SK-N-SH (cell line): ENCODE measurements around the gene RMDN3. TPM values are rescaled to one million over a fixed set of nuclear protein-coding genes. Genes with fewer than 3 reads are reported as not detected.

Experiments
- CTCF ChIA-PET: fragments of 300-600, 350-600 bp; formaldehyde crosslinking; extraction: SDS; loops from one replicate; lab custom pipeline; 2021; lab: Yijun Ruan, JAX
- POLR2A ChIA-PET: fragments of 350-600 bp; sonication (Branson Sonifier 250); formaldehyde crosslinking; extraction: SDS; loops from one replicate; lab custom pipeline; 2020; ENCODE audit warnings: antibody characterized with exemption, inconsistent platforms; lab: Yijun Ruan, JAX
- DNase-seq: peaks from one replicate; pipeline ENCODE4 v3.0.0; 2012
- H2AFZ ChIP-seq: fragments of 200-600 bp; sonication (generic); 2 replicates; pipeline ENCODE4 v1.8.1; 2016; ENCODE audit warnings: antibody characterized with exemption, mild to moderate bottlenecking, low read depth
- H3F3A ChIP-seq: fragments of 200-600 bp; sonication (generic); replicated peaks from 2 replicates; pipeline ENCODE3; 2016; ENCODE audit warnings: antibody characterized with exemption, mild to moderate bottlenecking; ENCODE audit not compliant: insufficient read depth
- H3K27ac ChIP-seq, 2 experiments: fragments of 200-500 bp in 1 of 2; fragments of 200-600 bp in 1 of 2; sonication (Bioruptor generic) in 1 of 2; sonication (generic), shearing (Covaris generic) in 1 of 2; 2 replicates each; pipeline versions ENCODE4 v1.5.1 to v1.6.1; 2014 to 2016; ENCODE audit warnings: low read depth in 2 of 2, inconsistent platforms in 1 of 2, low read length in 1 of 2, mild to moderate bottlenecking in 1 of 2, mixed read lengths in 1 of 2
- H3K27me3 ChIP-seq: fragments of 200-600 bp; sonication (generic), shearing (Covaris generic); 2 replicates; pipeline ENCODE4 v1.6.1; 2016; ENCODE audit warnings: mixed run types; ENCODE audit not compliant: insufficient read depth
- H3K36me3 ChIP-seq, 2 experiments: fragments of 200-500 bp in 1 of 2; fragments of 200-600 bp in 1 of 2; sonication (Bioruptor generic) in 1 of 2; sonication (generic) in 1 of 2; replicated peaks in 1 of 2; 2 replicates each; pipeline versions ENCODE3 to v1.5.1; 2014 to 2016; ENCODE audit warnings: low read length in 1 of 2, mild to moderate bottlenecking in 1 of 2; ENCODE audit not compliant: insufficient read depth in 2 of 2, control insufficient read depth in 1 of 2
- H3K4me1 ChIP-seq, 2 experiments: fragments of 200-500 bp in 1 of 2; fragments of 200-600 bp in 1 of 2; sonication (Bioruptor generic) in 1 of 2; sonication (generic), shearing (Covaris generic) in 1 of 2; 2 replicates each; pipeline versions ENCODE4 v1.5.1 to v1.6.1; 2014 to 2016; ENCODE audit warnings: low read depth in 1 of 2, low read length in 1 of 2, mixed run types in 1 of 2; ENCODE audit not compliant: insufficient read depth in 2 of 2, control insufficient read depth in 1 of 2
- H3K4me2 ChIP-seq: fragments of 200-600 bp; sonication (generic), shearing (Covaris generic); 2 replicates; pipeline ENCODE4 v1.6.1; 2017; ENCODE audit warnings: mixed run types
- H3K4me3 ChIP-seq, 2 experiments: fragments of 200-500 bp in 1 of 2; fragments of 200-600 bp in 1 of 2; sonication (Bioruptor generic) in 1 of 2; sonication (generic), shearing (Covaris generic) in 1 of 2; 2 replicates each; pipeline versions ENCODE4 v1.5.1 to v1.8.1; 2014 to 2016; ENCODE audit warnings: low read depth in 2 of 2, inconsistent platforms in 1 of 2, low read length in 1 of 2, mild to moderate bottlenecking in 1 of 2, mixed read lengths in 1 of 2, moderate library complexity in 1 of 2
- H3K79me2 ChIP-seq: fragments of 200-600 bp; sonication (generic); 2 replicates; pipeline ENCODE4 v1.8.1; 2017; ENCODE audit warnings: mild to moderate bottlenecking; ENCODE audit not compliant: insufficient read depth
- H3K9ac ChIP-seq: fragments of 200-600 bp; sonication (generic); 2 replicates; pipeline ENCODE4 v1.6.1; 2017; ENCODE audit warnings: mixed run types
- H3K9me2 ChIP-seq: fragments of 200-600 bp; sonication (generic); 2 replicates; pipeline ENCODE4 v1.6.1; 2017; ENCODE audit warnings: mixed run types
- H3K9me3 ChIP-seq: fragments of 200-600 bp; sonication (generic); 2 replicates; pipeline ENCODE4 v1.6.1; 2017; ENCODE audit warnings: mixed run types, mild to moderate bottlenecking, moderate library complexity
- H4K20me1 ChIP-seq: fragments of 200-600 bp; sonication (generic); 2 replicates; pipeline ENCODE4 v1.6.1; 2017; ENCODE audit warnings: mild to moderate bottlenecking, mixed run types; ENCODE audit not compliant: insufficient read depth
- CTCF ChIP-seq: fragments of 200-600 bp; sonication (generic); IDR thresholded peaks from 2 replicates; pipeline ENCODE4 v1.6.1; 2017; ENCODE audit warnings: antibody characterized with exemption, mild to moderate bottlenecking, moderate library complexity
- ELF1 ChIP-seq: IDR thresholded peaks from 2 replicates; pipeline ENCODE4 v1.4.0; 2012
- EP300 ChIP-seq, 2 experiments: IDR thresholded peaks; 2 replicates each; pipeline versions ENCODE4 v1.4.0 to v1.6.1; 2012; ENCODE audit warnings: borderline replicate concordance in 1 of 2, low read depth in 1 of 2, low read length in 1 of 2
- FOSL2 ChIP-seq: IDR thresholded peaks from 2 replicates; pipeline ENCODE4 v1.4.0; 2012; ENCODE audit warnings: low read depth, mild to moderate bottlenecking, moderate library complexity, borderline replicate concordance
- FOXJ3 ChIP-seq: sonication (generic); formaldehyde crosslinking; IDR thresholded peaks from 2 replicates; pipeline ENCODE4 v1.5.1; 2020; ENCODE audit warnings: mild to moderate bottlenecking, missing genetic modification reagents
- FOXM1 ChIP-seq: IDR thresholded peaks from 2 replicates; pipeline ENCODE4 v1.4.0; 2012; ENCODE audit warnings: low read depth, mild to moderate bottlenecking
- GABPA ChIP-seq: IDR thresholded peaks from 2 replicates; pipeline ENCODE4 v1.4.0; 2012; ENCODE audit warnings: low read depth, mild to moderate bottlenecking
- JUND ChIP-seq: IDR thresholded peaks from 2 replicates; pipeline ENCODE4 v1.4.0; 2012
- MXI1 ChIP-seq: IDR thresholded peaks from 2 replicates; pipeline ENCODE4 v1.6.1; 2012; ENCODE audit warnings: mild to moderate bottlenecking, low read depth, low read length, improper control_type of control experiment
- NFIC ChIP-seq: IDR thresholded peaks from 2 replicates; pipeline ENCODE4 v1.4.0; 2012; ENCODE audit warnings: borderline replicate concordance
- NRF1 ChIP-seq: IDR thresholded peaks from 2 replicates; pipeline ENCODE4 v1.6.1; 2012; ENCODE audit warnings: low read depth, mild to moderate bottlenecking, low read length
- POLR2AphosphoS5 ChIP-seq: IDR thresholded peaks from 2 replicates; pipeline ENCODE4 v1.6.1; 2012; ENCODE audit warnings: low read depth, low read length
- RAD21 ChIP-seq: IDR thresholded peaks from 2 replicates; pipeline ENCODE4 v1.6.1; 2012; ENCODE audit warnings: mild to moderate bottlenecking, low read length
- RCOR1 ChIP-seq: fragments of 150-350 bp; IDR thresholded peaks from 2 replicates; pipeline ENCODE4 v1.6.1; 2017; ENCODE audit warnings: antibody characterized with exemption, low read length
- SIN3A ChIP-seq: IDR thresholded peaks from 2 replicates; pipeline ENCODE4 v1.6.1; 2012; ENCODE audit warnings: low read depth, mild to moderate bottlenecking, low read length, moderate library complexity, borderline replicate concordance
- SMC3 ChIP-seq: IDR thresholded peaks from 2 replicates; pipeline ENCODE4 v1.6.1; 2012; ENCODE audit warnings: low read depth, low read length, improper control_type of control experiment
- TAF1 ChIP-seq: IDR thresholded peaks from 2 replicates; pipeline ENCODE4 v1.6.1; 2012; ENCODE audit warnings: low read depth, mild to moderate bottlenecking, low read length, moderate library complexity, borderline replicate concordance
- TEAD4 ChIP-seq: IDR thresholded peaks from 2 replicates; pipeline ENCODE4 v1.4.0; 2012; ENCODE audit warnings: mild to moderate bottlenecking, borderline replicate concordance; ENCODE audit not compliant: insufficient read depth
- YY1 ChIP-seq: IDR thresholded peaks from 2 replicates; pipeline ENCODE4 v1.4.0; 2012; ENCODE audit warnings: low read depth, mild to moderate bottlenecking
- WGBS: methylation state at CpG from one replicate; pipeline ENCODE4 v1.1.6; 2017; ENCODE audit warnings: low lambda C conversion rate; 5-methylcytosine and 5-hydroxymethylcytosine counted together
- polyA plus RNA-seq, 3 experiments: library from polyadenylated mRNA; depleted of rRNA; stranded (reverse); fragments of >200 nt; gene quantifications; 2 replicates each; pipeline ENCODE4 v1.2.3, GENCODE V29; 2012
- TF ChIP-seq, protein P1 (sequence below): fragments of 150-350 bp; IDR thresholded peaks from 2 replicates; pipeline ENCODE4 v1.6.1; 2017; ENCODE audit warnings: antibody characterized with exemption, low read length, low read depth, borderline replicate concordance
- TF ChIP-seq, protein P2 (sequence below): IDR thresholded peaks from 2 replicates; pipeline ENCODE4 v1.4.0; 2012; ENCODE audit warnings: low read depth
- TF ChIP-seq, protein P3 (sequence below): IDR thresholded peaks from 2 replicates; pipeline ENCODE4 v1.4.0; 2012; ENCODE audit warnings: low read depth, borderline replicate concordance

The RMDN3 gene
- polyA plus RNA-seq, 1 of the 3 experiments (the other 2 are of a cell fraction), result 33.0 TPM

DNA sequence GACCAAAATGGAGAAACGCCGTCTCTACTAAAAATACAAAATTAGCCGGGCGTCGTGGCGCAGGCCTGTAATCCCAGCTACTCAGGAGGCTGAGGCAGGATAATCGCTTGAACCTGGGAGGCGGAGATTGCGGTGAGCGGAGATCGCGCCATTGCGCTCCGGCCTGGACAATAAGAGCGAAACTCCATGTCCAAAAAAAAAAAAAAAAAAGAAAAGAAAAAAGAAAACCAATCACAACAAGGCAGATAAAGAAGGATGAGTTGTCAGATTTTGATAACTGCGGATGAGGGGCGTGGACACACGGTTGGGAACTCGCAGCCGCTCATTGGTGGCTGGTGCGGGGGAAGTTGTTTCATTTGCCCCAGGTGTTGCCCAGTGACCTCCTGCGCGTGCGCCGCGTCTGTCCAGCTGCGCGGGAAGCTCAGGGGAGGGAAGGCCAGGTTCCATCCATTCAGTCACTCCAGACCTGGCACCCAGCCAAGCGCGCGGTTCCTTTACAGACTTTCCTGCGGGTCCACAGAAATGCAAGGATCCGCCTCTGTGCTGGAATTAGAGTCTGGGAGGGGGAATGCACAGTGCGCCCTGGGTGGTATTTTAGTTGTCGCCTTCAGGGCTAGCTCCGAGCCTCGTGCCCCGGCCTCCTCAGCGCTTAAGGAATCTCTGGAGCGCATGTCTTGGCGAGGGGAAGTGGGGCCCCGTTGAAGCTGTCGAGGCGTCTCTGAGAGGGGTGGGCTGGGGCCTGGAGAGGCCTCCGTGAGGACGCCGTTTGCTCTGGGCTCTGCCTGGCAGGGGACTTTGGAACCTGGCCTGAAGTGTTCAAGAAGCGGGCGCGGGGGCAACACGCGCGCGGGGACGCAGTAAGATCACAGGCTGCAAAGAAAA is 8.1 kb upstream of the RMDN3 start:
- ChIA-PET CTCF (interaction anchor here (0.9 to 31.8 kb wide), 5 partner anchors 18 to 128 kb away, joined by 3 to 555 read pairs (median 4); partner anchors contain the start of gene RMDN3), POLR2A (no interaction called here)
- Histone ChIP-seq H3K9ac (no peak overlapping the region), H3K9me3 (no peaks in the 10 kb centered on the region), H3K4me2 (peak overlapping the region; percentile 37; the same call in 1 of the 2 replicates), H3K27me3 (no peaks in the 10 kb centered on the region), H3F3A (peaks cover 12% of the 10 kb centered on the region), H4K20me1 (no peaks in the 10 kb centered on the region), H3K4me1 (peaks cover 27 to 44% of the 10 kb centered on the region in 2 experiments; a peak in 3 of 4 replicates), H3K27ac (no peak overlapping the region), H3K79me2 (no peaks in the 10 kb centered on the region), H2AFZ (no peak overlapping the region; the same call in 1 of the 2 replicates), H3K9me2 (no peaks in the 10 kb centered on the region), H3K4me3 (no peak overlapping the region; a peak in 1 of 4 replicates), H3K36me3 (peaks cover 0 to 4% of the 10 kb centered on the region in 2 experiments)
- WGBS, result 61% methylated on average over 35 of the region's 55 CpGs
- no peak for TF ChIP-seq CTCF
- TF ChIP-seq JUND, result no peak
- no peak for TF ChIP-seq GABPA
- TF ChIP-seq TEAD4, result no peak
- no peak for TF ChIP-seq SIN3A
- no peak for TF ChIP-seq FOSL2
- TF ChIP-seq ELF1, result no peak
- peak; percentile 83 for TF ChIP-seq NFIC
- no peak for TF ChIP-seq MXI1
- TF ChIP-seq, protein P1, sequence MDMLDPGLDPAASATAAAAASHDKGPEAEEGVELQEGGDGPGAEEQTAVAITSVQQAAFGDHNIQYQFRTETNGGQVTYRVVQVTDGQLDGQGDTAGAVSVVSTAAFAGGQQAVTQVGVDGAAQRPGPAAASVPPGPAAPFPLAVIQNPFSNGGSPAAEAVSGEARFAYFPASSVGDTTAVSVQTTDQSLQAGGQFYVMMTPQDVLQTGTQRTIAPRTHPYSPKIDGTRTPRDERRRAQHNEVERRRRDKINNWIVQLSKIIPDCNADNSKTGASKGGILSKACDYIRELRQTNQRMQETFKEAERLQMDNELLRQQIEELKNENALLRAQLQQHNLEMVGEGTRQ, result no peak
- TF ChIP-seq, protein P2, sequence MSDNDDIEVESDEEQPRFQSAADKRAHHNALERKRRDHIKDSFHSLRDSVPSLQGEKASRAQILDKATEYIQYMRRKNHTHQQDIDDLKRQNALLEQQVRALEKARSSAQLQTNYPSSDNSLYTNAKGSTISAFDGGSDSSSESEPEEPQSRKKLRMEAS, result no peak; the same call in 1 of the 2 replicates
- TF ChIP-seq RAD21, result no peak
- TF ChIP-seq, protein P3, sequence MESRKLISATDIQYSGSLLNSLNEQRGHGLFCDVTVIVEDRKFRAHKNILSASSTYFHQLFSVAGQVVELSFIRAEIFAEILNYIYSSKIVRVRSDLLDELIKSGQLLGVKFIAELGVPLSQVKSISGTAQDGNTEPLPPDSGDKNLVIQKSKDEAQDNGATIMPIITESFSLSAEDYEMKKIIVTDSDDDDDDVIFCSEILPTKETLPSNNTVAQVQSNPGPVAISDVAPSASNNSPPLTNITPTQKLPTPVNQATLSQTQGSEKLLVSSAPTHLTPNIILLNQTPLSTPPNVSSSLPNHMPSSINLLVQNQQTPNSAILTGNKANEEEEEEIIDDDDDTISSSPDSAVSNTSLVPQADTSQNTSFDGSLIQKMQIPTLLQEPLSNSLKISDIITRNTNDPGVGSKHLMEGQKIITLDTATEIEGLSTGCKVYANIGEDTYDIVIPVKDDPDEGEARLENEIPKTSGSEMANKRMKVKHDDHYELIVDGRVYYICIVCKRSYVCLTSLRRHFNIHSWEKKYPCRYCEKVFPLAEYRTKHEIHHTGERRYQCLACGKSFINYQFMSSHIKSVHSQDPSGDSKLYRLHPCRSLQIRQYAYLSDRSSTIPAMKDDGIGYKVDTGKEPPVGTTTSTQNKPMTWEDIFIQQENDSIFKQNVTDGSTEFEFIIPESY, result no peak
- TF ChIP-seq RCOR1, result peak; percentile 49; the same call in 1 of the 2 replicates
- no peak for TF ChIP-seq YY1
- no peak for TF ChIP-seq POLR2AphosphoS5
- no peak for TF ChIP-seq SMC3
- no peak for TF ChIP-seq FOXM1
- TF ChIP-seq EP300 (IDR thresholded peaks at IDR 0.05; ENCODE audit: borderline replicate concordance in 1 of 2, low read depth in 1 of 2, low read length in 1 of 2), result no peak
- peak; percentile 68 for TF ChIP-seq NRF1
- TF ChIP-seq FOXJ3 (CRISPR knock-in tag), result no peak
- no peak for TF ChIP-seq TAF1
- DNase-seq, result peak; percentile 83
